ENCODE measurements around the gene ITPKB.
A peak's percentile ranks its signal among the peaks of the same experiment; 100 is the strongest.
"Not testable (repeated sequence)": the region's sequence is repeated elsewhere in the genome, so short reads cannot be mapped to it uniquely, and the experiment has no call there.

The ITPKB gene

DNA sequence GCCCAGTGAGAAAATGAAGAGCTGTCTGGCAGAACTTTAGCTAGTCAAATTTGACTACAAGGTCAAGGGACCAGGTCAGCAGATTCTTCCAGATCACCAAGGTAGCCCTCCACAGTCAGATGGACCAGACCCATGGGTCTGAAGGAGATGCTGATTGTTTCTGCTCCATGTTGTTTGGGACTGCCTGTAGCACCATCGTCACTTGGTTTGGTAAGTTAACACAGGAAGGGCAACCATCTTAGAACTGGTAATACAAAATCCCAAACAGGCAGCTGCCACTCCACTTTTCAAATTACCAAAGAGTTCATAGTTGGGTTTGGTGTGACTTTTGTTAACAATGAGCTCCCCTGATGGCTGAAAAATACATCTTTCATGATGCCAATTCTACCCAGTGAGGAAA lies 9.0 kb downstream of the ITPKB start:
- no peak for DNase-seq

GRCh38 chr1:226728448-226728847 lies 10.6 kb downstream of the ITPKB start:
- no peak for DNase-seq

- no peak for DNase-seq
Observed at GRCh38 chr1:226725897-226726267, 13.2 kb downstream of the ITPKB start.

DNA sequence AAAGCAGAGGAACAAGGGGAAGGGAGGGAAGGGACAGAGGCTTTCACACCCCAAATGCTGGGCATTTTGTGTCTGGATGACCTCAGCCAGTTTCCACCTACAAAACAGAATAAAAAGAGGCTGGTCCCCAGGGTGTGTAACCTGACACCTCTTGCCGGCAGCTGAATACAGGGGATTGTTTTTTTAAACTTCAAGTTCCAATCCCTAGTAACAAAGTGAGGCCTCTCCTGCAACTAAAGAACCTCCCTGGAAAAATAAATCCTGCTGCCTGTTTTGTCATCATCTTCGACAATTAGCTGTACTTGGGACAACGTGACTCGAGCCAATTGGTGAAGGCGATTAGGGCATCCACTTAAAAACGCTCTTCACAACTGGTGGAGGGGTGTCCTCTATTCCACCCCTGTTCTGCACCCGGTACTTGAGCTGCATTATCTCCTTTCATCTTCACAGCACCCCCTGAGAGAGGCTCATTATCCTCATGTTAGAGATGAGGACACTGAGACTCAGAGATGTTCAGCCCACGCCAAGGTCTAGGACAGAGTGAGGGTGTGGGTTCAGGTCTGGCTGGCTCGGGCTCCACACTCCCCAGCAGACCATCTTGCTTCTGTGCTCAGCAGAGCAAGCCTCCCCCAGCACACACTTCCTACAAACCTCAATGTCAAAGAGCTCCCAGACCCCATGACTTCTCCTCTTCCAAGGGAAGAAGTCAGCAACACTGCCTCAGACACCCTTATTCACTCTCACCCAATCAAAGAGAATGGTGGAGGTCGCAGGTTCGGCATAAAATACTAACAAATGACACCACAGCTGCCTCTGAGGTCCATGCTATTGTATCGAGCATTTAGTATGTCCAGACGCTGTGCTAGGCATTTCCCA lies 15.2 kb downstream of the ITPKB start:
- DNase-seq = peak; percentile 56

- DNase-seq = no peak
Observed at GRCh38 chr1:226722901-226723656, 16.0 kb downstream of the ITPKB start.

GRCh38 chr1:226722240-226722900 lies 16.7 kb downstream of the ITPKB start:
- no peak for DNase-seq

GRCh38 chr1:226720574-226720973 lies 18.5 kb downstream of the ITPKB start:
- DNase-seq = not testable (repeated sequence)

GRCh38 chr1:226719596-226720387 lies 19.3 kb downstream of the ITPKB start:
- DNase-seq = no peak

- no peak for DNase-seq
Observed at GRCh38 chr1:226717256-226717909, 21.7 kb downstream of the ITPKB start.

DNA sequence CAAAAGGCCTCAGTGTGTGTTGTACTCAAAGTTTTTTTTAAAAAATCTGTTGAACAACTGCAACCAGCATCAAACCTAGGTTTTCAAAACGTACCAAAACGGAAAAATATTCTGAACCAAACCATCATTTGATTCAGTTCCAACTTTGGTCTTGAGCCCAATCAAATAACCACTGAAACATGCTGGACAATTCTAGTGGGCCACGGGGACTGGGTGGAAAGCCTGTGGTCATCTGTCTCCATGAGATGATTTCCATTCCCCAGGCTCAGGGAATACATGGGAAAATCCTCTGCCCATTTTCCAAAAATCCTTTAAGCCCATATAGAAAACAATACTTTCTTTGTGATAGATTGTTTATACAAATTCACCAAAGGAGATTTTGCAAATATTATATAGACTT lies 22.5 kb downstream of the ITPKB start:
- no peak for DNase-seq

GRCh38 chr1:226714148-226714547 lies 24.9 kb downstream of the ITPKB start:
- DNase-seq = no peak

GRCh38 chr1:226712742-226713419 lies 26.2 kb downstream of the ITPKB start:
- no peak for DNase-seq

GRCh38 chr1:226711976-226712741 lies 26.9 kb downstream of the ITPKB start:
- DNase-seq = no peak

DNA sequence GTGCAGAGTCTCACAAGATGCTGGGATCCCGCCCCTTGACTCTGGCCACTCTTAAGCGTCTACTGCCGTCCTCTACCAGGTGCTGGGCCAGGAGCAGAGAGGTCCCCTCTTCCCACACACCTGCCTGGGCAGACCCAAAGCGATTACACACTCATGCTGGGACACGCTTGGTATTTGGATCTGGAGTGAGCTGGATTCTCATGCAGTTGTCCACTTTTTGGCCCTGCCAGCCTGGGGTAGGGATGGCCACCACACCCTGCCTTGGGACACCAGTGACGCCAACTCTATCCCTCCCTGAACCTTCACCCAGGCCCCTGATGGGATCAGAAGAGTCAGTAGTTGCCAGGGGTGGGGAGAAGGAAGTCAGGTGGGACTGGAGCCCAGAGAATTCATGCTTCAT lies 28.6 kb downstream of the ITPKB start:
- no peak for DNase-seq

DNA sequence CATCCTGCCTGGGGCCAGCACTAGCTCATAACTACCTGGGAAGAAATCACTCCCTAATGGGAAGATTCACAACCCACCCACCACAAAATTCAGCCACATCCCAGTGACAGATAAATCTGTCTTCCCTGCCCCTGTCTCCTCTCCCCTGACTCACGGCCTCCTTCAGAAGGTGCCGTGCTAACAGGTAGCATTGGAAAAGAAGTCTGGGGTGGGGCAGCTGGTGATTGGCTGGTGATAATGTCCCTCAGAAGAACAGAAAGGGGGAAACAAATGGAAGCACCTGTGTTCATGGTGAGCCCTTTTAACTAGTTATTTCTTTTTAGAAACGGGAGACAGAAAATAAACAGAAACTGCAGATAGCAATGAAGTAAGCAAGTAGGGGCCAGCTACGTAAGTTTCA lies 29.1 kb downstream of the ITPKB start:
- DNase-seq = no peak

DNA sequence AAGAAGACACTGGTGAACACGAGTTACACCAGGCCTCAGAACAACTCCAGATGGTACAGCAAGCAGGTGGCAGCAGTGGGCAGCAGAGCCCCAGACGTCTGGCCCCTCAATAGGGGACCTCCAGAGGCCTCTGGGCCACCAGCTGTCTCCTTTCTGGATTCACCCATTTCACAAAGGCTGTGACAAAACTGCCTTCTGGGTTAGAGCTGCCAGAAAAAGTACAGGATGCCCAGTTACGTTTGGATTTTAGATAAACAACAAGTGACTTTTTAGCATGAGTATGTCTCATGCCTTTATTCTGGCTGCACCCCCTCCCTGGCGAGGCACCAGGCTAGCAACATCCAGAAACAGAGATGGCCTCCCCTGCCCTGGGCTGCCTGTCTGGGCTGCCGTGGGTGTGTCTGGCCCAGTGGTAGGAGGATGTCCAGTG lies 30.1 kb downstream of the ITPKB start:
- no peak for DNase-seq

DNA sequence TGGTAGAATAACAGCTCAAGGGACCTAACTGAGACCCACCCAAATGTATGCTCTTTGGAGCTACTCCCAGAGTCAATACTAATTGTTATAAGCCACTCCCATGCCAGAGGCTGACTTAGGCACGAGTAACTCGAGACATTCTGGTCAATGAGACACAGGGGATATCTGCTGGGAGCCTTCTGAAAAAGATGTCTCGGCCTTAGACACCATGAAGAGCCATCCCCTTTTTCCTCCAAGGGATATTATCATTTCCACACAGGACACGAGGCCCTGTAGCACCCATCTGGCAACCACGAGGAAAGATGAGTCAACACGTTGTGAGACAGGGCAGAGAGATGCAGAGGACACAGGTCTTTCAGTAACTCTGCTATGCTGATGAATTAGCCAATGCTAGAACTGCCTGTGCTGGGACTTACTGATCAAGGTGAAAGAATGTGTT lies 30.7 kb downstream of the ITPKB start:
- peak; percentile 91 for DNase-seq

- no peak for DNase-seq
Observed at GRCh38 chr1:226706684-226707083, 32.4 kb downstream of the ITPKB start.

- DNase-seq = no peak
Observed at GRCh38 chr1:226704169-226704937, 34.7 kb downstream of the ITPKB start.
